Right lobe of liver (tissue), 4 donors: Measurements from ENCODE around the gene BOC.

ENCODE experiments used
- POLR2A ChIP-seq: fragments of 450-650 bp; IDR thresholded peaks from one replicate; pipeline ENCODE4 v1.6.1; 2017; ENCODE audit warnings: antibody characterized with exemption, mild to moderate bottlenecking
- TF ChIP-seq, protein P1 (sequence below), 4 donors: fragments of 200-600 bp in 3 of 4; fragments of 450-650 bp in 1 of 4; IDR thresholded peaks; one replicate each; pipeline versions ENCODE4 v1.5.1 to v1.8.0; 2016 to 2022; ENCODE audit warnings: antibody characterized with exemption in 4 of 4, mild to moderate bottlenecking in 2 of 4
- donor health status: DM: no; HTN: no; CAD: no.
- donor health status: DM: no; HTN: no; CAD: no.
- donor health status: DM: no; HTN: yes; CAD: no.

- TF ChIP-seq, protein P1, sequence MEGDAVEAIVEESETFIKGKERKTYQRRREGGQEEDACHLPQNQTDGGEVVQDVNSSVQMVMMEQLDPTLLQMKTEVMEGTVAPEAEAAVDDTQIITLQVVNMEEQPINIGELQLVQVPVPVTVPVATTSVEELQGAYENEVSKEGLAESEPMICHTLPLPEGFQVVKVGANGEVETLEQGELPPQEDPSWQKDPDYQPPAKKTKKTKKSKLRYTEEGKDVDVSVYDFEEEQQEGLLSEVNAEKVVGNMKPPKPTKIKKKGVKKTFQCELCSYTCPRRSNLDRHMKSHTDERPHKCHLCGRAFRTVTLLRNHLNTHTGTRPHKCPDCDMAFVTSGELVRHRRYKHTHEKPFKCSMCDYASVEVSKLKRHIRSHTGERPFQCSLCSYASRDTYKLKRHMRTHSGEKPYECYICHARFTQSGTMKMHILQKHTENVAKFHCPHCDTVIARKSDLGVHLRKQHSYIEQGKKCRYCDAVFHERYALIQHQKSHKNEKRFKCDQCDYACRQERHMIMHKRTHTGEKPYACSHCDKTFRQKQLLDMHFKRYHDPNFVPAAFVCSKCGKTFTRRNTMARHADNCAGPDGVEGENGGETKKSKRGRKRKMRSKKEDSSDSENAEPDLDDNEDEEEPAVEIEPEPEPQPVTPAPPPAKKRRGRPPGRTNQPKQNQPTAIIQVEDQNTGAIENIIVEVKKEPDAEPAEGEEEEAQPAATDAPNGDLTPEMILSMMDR (IDR thresholded peaks at IDR 0.05): no peak
- TF ChIP-seq POLR2A: no peak
Measured at GRCh38 chr3:113329757-113330156, 118.4 kb downstream of the BOC start.
